ENCODE measurements around the gene ANKRD39. TPM values are rescaled to one million over a fixed set of nuclear protein-coding genes. Genes with fewer than 3 reads are reported as not detected.

The ANKRD39 gene
- total and polyA plus RNA-seq, 4 donors: 4.7 to 22.7 (median 10.7) TPM

DNA sequence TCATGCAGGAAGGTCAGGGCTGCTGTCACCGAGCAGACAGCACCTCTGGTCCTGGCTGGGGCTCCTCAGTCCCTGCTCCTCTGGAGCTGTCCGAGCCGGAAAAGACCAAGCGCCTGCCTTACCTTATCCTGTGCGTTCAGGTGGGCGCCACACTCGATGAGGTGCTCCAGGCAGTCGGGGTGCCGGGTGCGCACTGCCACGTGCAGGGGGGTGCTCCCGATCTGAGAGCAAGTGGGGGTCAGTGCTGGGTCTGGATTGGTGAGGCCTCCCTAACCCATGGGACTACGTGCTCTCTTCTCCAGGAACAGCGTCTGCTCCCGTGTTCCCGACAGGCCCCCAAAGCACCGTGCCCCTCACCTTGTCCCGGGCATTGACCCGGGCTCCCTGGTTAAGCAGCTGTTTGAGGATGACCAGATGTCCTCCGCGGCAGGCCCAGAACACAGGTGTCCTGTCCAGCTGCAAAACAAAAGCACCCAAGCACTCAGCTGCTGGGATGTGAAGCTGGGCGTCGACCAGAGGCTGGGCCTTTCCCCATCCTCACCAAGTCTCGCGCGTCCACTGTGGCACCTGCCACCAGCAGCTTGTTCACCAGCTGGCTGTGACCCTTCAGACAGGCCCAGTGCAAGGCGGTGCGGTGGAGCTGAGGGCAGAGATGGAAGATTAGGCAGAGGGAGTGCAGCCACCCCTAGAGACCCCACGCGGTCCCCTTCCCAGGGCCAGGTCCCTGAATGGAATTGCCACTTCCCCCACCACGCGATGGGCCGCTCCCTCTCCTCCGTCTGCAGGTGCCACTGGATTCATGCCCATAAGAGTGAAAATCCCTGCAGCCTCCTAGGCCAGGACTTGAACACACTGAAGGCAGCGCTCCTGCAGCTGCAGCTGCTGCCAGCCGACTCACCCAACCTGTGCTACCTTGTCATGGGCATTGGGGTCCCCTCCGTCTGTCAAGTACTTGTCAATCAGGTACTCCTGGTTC lies 17.7 kb downstream of the ANKRD39 start:
- no peak for TF ChIP-seq SP1 (IDR thresholded peaks at IDR 0.05)
- TF ChIP-seq FOXA2 (IDR thresholded peaks at IDR 0.05): no peak
- TF ChIP-seq HNF4G (IDR thresholded peaks at IDR 0.05): no peak
- TF ChIP-seq NR2F2 (IDR thresholded peaks at IDR 0.05): no peak
- DNase-seq (ENCODE audit: low spot score): no peak
- no peak overlapping the region for H3K27ac ChIP-seq (ENCODE audit: low read depth in 1 of 2, low read length in 2 of 2)
- peaks cover 0 to 11% (median 6%) of the 10 kb centered on the region in 4 donors for H3K36me3 ChIP-seq (ENCODE audit: control insufficient read depth in 4 of 4, insufficient read depth in 3 of 4, low read depth in 1 of 4, low read length in 3 of 4)
- H3K9ac ChIP-seq (ENCODE audit: low read depth in 1 of 2, low read length in 2 of 2): no peak overlapping the region
- 93% methylated on average over 37 of the region's 37 CpGs for WGBS
- no peaks in the 10 kb centered on the region for H3K27me3 ChIP-seq (ENCODE audit: control insufficient read depth in 4 of 4, insufficient read depth in 4 of 4, low read length in 3 of 4)
- peaks cover 0 to 5% (median 0%) of the 10 kb centered on the region in 4 donors for H3K4me1 ChIP-seq (ENCODE audit: control insufficient read depth in 4 of 4, insufficient read depth in 4 of 4, low read length in 3 of 4)
- H3K9me3 ChIP-seq (ENCODE audit: control insufficient read depth in 4 of 4, low read length in 3 of 4): no peaks in the 10 kb centered on the region
- H3K4me3 ChIP-seq (ENCODE audit: low read depth in 1 of 3, low read length in 3 of 3): no peak overlapping the region

DNA sequence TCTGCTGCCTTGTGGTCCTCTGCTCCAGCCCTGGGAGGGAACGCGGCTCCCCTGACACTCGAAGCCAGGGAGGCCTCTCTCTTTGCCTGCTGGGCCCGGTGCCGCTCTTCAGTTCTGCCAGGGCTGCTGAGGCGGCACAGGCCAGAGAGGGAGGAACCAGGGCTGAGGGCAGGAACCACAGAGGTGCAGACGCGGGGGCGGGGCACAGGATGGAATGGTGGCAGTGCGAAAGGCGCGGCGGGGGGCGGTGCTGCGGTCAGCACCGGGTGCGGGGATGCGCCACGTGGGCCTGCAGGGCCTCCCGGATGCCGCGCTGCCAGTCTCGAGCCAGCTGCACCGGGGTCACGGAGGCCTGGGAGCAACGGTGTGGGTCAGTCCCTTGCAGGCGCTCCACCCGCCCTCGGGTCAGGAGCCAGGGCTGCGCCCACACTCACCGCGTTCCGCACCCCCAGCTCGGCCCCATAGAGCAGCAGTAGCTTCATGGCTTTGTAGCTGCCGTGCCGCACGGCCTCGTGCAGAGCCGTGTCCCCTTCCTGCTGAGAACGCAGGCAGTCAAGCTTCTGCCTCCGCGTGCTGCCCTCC lies 18.4 kb downstream of the ANKRD39 start:
- H3K4me3 ChIP-seq (ENCODE audit: low read depth in 1 of 3, low read length in 3 of 3): no peak overlapping the region
- no peaks in the 10 kb centered on the region for H3K27me3 ChIP-seq (ENCODE audit: control insufficient read depth in 4 of 4, insufficient read depth in 4 of 4, low read length in 3 of 4)
- H3K36me3 ChIP-seq (ENCODE audit: control insufficient read depth in 4 of 4, insufficient read depth in 3 of 4, low read depth in 1 of 4, low read length in 3 of 4): peaks cover 0 to 17% (median 6%) of the 10 kb centered on the region in 4 donors
- TF ChIP-seq, protein P1, sequence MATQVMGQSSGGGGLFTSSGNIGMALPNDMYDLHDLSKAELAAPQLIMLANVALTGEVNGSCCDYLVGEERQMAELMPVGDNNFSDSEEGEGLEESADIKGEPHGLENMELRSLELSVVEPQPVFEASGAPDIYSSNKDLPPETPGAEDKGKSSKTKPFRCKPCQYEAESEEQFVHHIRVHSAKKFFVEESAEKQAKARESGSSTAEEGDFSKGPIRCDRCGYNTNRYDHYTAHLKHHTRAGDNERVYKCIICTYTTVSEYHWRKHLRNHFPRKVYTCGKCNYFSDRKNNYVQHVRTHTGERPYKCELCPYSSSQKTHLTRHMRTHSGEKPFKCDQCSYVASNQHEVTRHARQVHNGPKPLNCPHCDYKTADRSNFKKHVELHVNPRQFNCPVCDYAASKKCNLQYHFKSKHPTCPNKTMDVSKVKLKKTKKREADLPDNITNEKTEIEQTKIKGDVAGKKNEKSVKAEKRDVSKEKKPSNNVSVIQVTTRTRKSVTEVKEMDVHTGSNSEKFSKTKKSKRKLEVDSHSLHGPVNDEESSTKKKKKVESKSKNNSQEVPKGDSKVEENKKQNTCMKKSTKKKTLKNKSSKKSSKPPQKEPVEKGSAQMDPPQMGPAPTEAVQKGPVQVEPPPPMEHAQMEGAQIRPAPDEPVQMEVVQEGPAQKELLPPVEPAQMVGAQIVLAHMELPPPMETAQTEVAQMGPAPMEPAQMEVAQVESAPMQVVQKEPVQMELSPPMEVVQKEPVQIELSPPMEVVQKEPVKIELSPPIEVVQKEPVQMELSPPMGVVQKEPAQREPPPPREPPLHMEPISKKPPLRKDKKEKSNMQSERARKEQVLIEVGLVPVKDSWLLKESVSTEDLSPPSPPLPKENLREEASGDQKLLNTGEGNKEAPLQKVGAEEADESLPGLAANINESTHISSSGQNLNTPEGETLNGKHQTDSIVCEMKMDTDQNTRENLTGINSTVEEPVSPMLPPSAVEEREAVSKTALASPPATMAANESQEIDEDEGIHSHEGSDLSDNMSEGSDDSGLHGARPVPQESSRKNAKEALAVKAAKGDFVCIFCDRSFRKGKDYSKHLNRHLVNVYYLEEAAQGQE (IDR thresholded peaks at IDR 0.05): no peak
- TF ChIP-seq HNF4G (IDR thresholded peaks at IDR 0.05) (no peak), FOXA1 (IDR thresholded peaks at IDR 0.05) (no peak), FOXA2 (IDR thresholded peaks at IDR 0.05) (no peak), NR2F2 (IDR thresholded peaks at IDR 0.05) (no peak)
- TF ChIP-seq, protein P2, sequence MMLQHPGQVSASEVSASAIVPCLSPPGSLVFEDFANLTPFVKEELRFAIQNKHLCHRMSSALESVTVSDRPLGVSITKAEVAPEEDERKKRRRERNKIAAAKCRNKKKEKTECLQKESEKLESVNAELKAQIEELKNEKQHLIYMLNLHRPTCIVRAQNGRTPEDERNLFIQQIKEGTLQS (IDR thresholded peaks at IDR 0.05): no peak
- TF ChIP-seq, protein P3, sequence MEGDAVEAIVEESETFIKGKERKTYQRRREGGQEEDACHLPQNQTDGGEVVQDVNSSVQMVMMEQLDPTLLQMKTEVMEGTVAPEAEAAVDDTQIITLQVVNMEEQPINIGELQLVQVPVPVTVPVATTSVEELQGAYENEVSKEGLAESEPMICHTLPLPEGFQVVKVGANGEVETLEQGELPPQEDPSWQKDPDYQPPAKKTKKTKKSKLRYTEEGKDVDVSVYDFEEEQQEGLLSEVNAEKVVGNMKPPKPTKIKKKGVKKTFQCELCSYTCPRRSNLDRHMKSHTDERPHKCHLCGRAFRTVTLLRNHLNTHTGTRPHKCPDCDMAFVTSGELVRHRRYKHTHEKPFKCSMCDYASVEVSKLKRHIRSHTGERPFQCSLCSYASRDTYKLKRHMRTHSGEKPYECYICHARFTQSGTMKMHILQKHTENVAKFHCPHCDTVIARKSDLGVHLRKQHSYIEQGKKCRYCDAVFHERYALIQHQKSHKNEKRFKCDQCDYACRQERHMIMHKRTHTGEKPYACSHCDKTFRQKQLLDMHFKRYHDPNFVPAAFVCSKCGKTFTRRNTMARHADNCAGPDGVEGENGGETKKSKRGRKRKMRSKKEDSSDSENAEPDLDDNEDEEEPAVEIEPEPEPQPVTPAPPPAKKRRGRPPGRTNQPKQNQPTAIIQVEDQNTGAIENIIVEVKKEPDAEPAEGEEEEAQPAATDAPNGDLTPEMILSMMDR (IDR thresholded peaks at IDR 0.05; ENCODE audit: low read depth, low read length, missing input control): no peak
- DNase-seq (ENCODE audit: low spot score): no peak
- 58% methylated on average over 42 of the region's 42 CpGs for WGBS
- H3K4me1 ChIP-seq (ENCODE audit: control insufficient read depth in 4 of 4, insufficient read depth in 4 of 4, low read length in 3 of 4): peaks cover 0 to 5% (median 0%) of the 10 kb centered on the region in 4 donors
- H3K9me3 ChIP-seq (ENCODE audit: control insufficient read depth in 4 of 4, low read length in 3 of 4): no peaks in the 10 kb centered on the region
- no peak overlapping the region for H3K27ac ChIP-seq (ENCODE audit: low read depth in 1 of 2, low read length in 2 of 2)
- H3K9ac ChIP-seq (ENCODE audit: low read depth in 1 of 2, low read length in 2 of 2): no peak overlapping the region
